Cardiac muscle cell (in vitro differentiated cells and primary cell): ENCODE measurements around the gene C7. TPM values are rescaled to one million over a fixed set of nuclear protein-coding genes. Genes with fewer than 3 reads are reported as not detected.

Experiments used
- DNase-seq, 2 donors: peaks; one replicate each; pipeline versions ENCODE4 v3.0.0 to v3.0.0-alpha.2; 2010 to 2017; ENCODE audit warnings: low read depth in 1 of 2, low spot score in 1 of 2
- H3K27ac ChIP-seq: fragments of 200-600 bp; sonication (generic); 2 replicates; pipeline ENCODE4 v1.5.1; 2016
- H3K27me3 ChIP-seq: fragments of 200-600 bp; sonication (generic); 2 replicates; pipeline ENCODE4 v1.6.0; 2016; ENCODE audit warnings: control low read depth
- H3K36me3 ChIP-seq: fragments of 200-600 bp; sonication (generic); 2 replicates; pipeline ENCODE4 v1.5.1; 2016; ENCODE audit warnings: control low read depth
- H3K4me1 ChIP-seq: fragments of 200-600 bp; sonication (generic); 2 replicates; pipeline ENCODE4 v1.8.1; 2017; ENCODE audit warnings: low read depth, mild to moderate bottlenecking, mixed run types
- H3K4me3 ChIP-seq: fragments of 200-600 bp; sonication (generic); 2 replicates; pipeline ENCODE4 v1.5.1; 2016; ENCODE audit warnings: mild to moderate bottlenecking
- H3K9me3 ChIP-seq: fragments of 200-600 bp; sonication (generic); 2 replicates; pipeline ENCODE4 v1.5.1; 2017; ENCODE audit warnings: low read depth, mild to moderate bottlenecking, control low read depth
- polyA plus RNA-seq: library from polyadenylated mRNA; unstranded; fragments of >200 nt; fragmentation: Nextera tagmentation; extraction: Ambion mirVana; gene quantifications from 2 replicates; pipeline ENCODE4 v1.2.1, GENCODE V29; 2016
- total RNA-seq: library from RNA; depleted of rRNA; stranded (reverse); fragments of >200 nt; gene quantifications from 2 replicates; pipeline ENCODE4 v1.2.3, GENCODE V29; 2016
- TF ChIP-seq, protein P1 (sequence below): IDR thresholded peaks from 2 replicates; pipeline ENCODE4 v1.5.1; 2012; ENCODE audit warnings: low read depth, mild to moderate bottlenecking, low read length

The C7 gene
- total and polyA plus RNA-seq, 2 experiments from 2014 or later: 64.0 to 153 TPM

DNA sequence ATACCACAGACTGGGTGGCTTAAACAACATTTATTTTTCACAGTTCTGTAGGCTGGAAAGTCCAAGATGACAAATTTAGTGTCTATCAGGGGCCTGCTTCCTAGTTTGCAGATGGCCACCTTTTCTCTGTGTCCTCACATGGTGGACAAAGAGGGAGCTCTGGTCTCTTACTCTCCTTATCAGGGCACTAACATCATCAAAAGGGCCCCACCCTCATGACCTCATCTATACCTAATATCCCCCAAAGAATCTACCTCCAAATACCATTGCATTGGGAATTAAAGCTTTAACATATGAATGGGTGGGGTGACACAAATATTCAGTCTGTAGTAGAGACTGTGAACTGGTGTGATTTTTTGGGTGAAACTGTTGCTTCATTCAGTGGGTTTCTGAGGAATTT, 78.1 kb downstream of the C7 start:
- H3K27me3 ChIP-seq: no peaks in the 10 kb centered on the region
- H3K4me3 ChIP-seq: no peak overlapping the region
- H3K36me3 ChIP-seq: no peaks in the 10 kb centered on the region
- no peaks in the 10 kb centered on the region for H3K9me3 ChIP-seq
- H3K27ac ChIP-seq: no peak overlapping the region
- peaks cover 12% of the 10 kb centered on the region for H3K4me1 ChIP-seq
- TF ChIP-seq, protein P1, sequence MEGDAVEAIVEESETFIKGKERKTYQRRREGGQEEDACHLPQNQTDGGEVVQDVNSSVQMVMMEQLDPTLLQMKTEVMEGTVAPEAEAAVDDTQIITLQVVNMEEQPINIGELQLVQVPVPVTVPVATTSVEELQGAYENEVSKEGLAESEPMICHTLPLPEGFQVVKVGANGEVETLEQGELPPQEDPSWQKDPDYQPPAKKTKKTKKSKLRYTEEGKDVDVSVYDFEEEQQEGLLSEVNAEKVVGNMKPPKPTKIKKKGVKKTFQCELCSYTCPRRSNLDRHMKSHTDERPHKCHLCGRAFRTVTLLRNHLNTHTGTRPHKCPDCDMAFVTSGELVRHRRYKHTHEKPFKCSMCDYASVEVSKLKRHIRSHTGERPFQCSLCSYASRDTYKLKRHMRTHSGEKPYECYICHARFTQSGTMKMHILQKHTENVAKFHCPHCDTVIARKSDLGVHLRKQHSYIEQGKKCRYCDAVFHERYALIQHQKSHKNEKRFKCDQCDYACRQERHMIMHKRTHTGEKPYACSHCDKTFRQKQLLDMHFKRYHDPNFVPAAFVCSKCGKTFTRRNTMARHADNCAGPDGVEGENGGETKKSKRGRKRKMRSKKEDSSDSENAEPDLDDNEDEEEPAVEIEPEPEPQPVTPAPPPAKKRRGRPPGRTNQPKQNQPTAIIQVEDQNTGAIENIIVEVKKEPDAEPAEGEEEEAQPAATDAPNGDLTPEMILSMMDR: no peak
- DNase-seq: no peak

DNA sequence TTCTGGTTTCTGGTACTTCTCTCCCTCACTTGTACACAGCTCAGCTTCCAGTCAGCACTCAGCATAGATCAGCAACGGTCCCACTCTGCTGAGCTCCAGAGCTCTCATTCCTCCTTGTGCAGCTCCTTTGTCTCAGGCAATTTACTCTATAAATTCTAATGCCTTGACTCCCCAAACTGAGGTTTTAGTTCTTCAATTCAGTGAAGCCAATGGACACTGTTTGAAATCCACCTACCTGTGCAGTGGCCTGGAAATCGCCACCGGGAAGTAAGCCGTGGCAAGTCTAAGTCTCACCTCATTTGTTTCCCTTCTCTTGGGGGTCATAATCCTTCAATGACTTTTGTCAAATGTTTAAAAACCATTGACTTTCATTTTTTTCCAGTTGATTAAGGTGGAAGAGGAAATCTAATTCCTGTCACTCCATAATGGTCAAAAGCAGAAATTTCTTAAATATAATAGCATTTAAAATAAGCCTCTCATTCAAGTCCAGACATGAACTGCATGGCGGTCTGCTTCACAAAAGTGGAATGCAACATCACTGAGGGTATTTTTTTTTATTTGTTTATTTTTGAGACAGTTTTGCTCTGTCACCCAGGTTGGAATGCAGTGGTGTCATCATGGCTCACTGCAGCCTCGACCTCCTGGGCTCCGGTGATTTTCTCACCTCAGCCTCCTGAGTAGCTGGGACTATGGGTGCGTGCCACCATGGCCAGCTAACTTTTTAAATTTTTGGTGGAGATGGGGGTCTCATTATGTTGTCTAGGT, 79.6 kb downstream of the C7 start:
- TF ChIP-seq, protein P1: no peak
- Histone ChIP-seq H3K36me3 (no peaks in the 10 kb centered on the region), H3K4me3 (no peak overlapping the region), H3K4me1 (peaks cover 12% of the 10 kb centered on the region), H3K9me3 (no peaks in the 10 kb centered on the region), H3K27me3 (no peaks in the 10 kb centered on the region), H3K27ac (no peak overlapping the region)
- no peak for DNase-seq

DNA sequence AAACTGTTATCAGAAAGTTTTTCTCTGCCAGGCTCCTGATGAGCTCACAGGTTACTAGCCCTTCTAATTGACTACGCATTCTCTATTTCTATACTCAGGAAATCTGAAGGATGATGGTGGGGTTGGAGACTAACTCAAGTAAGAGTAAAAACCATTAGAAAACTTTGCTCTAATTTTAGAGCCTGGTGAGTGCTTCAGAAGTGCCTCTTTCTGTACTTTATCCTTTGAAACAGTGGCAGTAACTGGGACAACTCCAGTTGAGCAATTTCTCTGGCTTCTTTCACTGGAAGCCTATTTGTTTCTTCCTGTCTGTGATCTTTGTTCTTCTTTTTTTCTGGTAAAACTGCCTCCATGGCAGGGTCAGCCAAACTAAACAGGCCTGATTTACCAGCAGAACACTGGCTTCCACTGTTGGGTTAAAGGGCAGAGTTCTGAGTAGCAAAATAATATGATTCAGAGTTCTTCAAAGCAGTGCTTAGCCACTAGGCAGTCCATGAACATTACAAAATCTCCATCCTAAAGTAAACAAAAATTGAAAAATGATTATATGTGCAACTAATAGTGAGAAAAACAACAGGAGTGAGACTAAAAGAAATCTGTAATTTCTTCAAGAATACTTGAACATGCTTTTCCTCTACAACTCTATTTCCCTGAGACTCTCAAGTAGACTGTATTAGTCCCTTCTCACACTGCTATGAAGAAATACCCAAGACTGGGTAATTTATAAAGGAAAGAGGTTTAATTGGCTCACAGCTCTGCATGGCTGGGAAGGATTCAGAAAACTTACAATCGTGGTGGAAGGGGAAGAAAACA, 82.1 kb downstream of the C7 start:
- H3K4me1 ChIP-seq: peaks cover 12% of the 10 kb centered on the region
- H3K4me3 ChIP-seq: no peak overlapping the region
- H3K9me3 ChIP-seq: no peaks in the 10 kb centered on the region
- no peaks in the 10 kb centered on the region for H3K27me3 ChIP-seq
- TF ChIP-seq, protein P1: no peak
- peak overlapping the region; percentile 82 for H3K27ac ChIP-seq
- peak; percentile 5 to 95 for DNase-seq
- no peaks in the 10 kb centered on the region for H3K36me3 ChIP-seq

DNA sequence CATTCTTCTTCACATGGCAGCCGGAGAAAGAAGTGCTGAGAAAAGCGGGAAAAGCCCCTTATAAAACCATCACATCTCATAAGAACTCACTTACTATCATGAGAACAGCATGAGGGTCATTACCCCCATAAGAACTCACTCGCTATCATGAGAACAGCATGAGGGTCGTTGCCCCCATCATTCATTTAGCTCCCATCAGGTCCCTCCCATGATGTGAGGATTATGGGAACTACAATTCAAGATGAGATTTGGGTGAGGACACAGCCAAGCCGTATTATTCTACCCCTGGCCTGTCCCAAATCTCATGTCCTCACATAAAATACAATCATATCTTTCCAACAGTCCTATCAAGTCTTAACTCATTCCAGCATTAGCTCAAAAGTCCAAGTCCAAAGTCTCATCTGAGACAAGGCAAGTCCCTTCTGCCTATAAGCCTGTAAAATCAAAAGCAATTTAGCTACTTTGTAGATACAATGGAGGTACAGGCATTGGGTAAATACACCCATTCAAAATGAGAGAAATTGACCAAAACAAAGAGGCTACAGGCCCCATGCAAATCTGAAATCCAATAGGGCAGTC, 82.8 kb downstream of the C7 start:
- Histone ChIP-seq H3K4me1 (peaks cover 12% of the 10 kb centered on the region), H3K36me3 (no peaks in the 10 kb centered on the region), H3K9me3 (no peaks in the 10 kb centered on the region), H3K4me3 (no peak overlapping the region), H3K27ac (peak overlapping the region; percentile 82), H3K27me3 (no peaks in the 10 kb centered on the region)
- peak in 1 of 2 donors; percentile 54 for DNase-seq
- TF ChIP-seq, protein P1: no peak

DNA sequence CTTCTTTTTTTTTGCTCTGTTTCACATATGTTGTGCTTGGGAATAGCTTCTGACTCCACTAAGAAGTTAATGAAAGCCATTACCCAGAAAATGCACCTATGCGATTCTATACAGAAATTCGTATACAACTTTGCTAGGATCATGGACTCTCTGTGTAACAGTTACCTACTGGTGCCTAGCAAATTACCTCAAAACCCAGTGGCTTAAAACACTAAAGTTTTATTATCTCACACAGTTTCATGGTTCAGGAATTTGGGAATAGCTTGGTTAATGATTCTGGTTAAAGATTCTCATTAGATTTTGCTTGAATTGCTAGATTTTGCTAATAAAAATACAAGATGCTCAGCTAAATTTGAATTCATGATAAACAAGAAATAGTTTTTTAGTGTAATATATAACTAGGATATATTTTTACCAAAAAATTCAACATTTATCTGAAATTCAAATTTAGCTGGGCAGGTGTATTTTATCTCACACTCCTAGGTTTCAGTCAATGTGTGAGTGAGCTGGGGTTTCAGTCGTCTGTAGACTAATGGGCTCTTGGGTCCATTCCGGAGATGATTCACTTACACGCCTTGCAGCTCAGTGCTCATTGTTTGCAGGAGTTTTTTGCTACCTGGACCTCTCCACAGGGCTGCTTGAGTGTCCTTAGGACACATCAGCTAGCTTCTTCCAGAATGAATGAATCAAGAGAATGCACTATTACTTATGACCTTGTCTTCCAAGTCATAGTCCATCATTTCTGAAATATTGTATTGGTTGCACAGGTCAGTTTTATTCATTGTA, 86.7 kb downstream of the C7 start:
- DNase-seq: peak in 1 of 2 donors; percentile 35
- peaks cover 7% of the 10 kb centered on the region for H3K4me1 ChIP-seq
- H3K27me3 ChIP-seq: no peaks in the 10 kb centered on the region
- no peaks in the 10 kb centered on the region for H3K9me3 ChIP-seq
- H3K27ac ChIP-seq: no peak overlapping the region
- H3K36me3 ChIP-seq: no peaks in the 10 kb centered on the region
- no peak overlapping the region for H3K4me3 ChIP-seq
- TF ChIP-seq, protein P1: no peak
